GM21381 (cell line): Measurements from ENCODE around the gene GALC.
"Not testable (repeated sequence)": the region's sequence is repeated elsewhere in the genome, so short reads cannot be mapped to it uniquely, and the experiment has no call there.

ENCODE experiments used
- ATAC-seq: cut with Tn5 transposase; IDR thresholded peaks from one replicate; pipeline ENCODE4 v1.9.1; 2021; ENCODE audit warnings: mild to moderate bottlenecking, moderate library complexity; ENCODE audit not compliant: unreplicated experiment

The GALC gene

DNA sequence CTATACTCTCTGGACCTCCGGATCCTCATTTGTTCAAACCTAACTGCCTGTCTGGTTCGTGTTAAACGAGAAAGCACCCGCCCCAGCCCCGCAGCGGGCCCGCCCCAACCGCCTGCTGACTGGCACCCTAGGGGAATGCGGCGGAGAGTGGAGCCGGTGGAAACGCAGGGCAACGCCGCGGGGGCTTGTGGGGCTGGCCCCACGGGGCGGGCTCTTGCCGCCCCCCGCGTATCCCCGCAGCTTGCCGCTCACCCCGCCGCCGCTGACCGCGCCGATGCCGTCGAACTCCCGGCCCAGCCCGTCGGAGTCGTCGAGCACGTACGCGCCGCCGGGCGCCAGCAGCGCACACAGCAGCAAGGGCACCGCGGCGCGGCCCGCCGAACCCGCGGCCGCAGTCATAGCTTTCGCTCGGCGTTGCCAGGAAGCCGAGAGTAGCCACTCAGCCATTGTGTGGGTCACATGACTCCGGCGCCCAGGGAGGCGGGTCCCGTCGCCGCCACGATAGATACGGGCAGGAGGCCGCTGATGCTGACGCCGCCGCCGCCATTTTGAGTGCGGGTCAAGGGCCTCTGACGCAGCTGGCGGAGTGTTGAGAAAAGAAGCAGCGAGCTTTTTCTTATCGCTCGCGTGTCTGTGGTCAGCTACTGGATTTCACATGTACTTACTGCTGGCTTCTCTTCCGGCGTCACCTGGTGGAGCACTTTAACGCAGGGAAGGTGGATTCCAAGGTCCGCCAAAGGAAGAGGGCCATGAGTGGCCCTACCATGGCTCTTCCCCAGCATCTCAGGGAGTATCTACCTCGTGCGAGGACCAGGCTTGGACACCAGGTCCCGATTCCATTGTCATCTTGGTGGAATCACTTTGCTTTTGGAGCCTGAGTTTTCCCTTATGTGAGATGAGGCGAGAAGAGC, at the start of gene GALC:
TSS of gene GALC (minus strand) at position 465 of the 911 bp plus-strand sequence. CDS start at position 447, 18 bp downstream.
- peak; percentile 86 for ATAC-seq

DNA sequence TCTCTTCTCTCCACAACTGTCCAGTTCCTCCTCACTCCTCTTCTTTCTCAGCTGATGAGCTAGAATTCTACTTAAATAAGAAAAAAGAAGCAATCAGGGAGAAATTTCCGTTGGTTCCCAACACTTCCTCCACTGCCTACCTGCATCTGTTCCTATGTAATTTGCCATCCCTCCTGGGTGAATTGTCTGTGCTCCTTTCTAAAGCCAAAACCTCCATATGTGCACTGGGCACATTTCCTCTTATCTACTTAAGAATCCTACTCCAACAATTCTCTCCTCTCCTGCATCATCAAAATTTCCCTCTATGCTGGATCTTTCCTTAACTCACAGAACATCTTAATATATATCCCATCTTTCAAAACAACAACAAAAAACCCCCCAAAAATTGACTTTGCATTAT, 47.2 kb upstream of the GALC start:
- no peak for ATAC-seq

GRCh38 chr14:88039197-88039596, 46.2 kb upstream of the GALC start:
- no peak for ATAC-seq

DNA sequence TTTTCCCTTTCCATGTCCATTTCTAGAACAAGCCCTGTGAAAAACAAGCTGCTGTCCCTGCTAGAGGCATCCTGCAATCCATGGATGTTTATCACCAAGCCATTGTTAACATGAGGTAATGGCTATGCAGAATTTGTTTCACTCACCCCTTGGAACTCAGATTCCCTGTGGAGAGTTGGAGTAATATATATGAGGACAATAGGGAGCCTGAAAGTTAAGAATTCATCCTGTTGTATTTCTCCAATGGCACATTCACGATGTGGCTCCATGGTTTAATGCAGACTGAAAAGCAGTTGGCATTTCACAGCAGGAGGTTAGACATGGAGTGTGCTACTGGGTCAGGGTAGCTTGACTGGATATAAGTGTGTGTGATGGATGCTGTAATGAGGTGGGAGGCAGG, 44.3 kb upstream of the GALC start:
- no peak for ATAC-seq

DNA sequence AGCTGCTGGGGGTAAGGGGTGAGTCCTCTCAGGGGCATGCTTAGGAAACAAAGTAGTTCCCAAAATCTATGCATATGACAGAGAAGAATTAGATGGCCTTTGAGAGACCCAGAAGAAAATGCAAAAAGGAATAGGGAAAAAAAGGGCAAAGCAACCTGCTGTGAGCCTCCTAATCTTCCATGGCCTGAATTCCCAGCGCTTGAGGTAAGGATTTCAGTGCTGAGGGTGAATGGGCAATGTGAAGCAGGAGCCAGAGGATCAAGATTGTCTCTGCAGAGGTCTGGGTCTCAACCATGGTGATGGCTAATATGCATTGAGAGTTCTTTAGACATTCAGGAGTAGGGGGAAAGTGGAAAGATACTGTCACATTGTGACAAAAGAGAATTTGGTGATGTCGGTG, 43.4 kb upstream of the GALC start:
- no peak for ATAC-seq

GRCh38 chr14:88034076-88034475, 41.1 kb upstream of the GALC start:
- ATAC-seq = no peak

DNA sequence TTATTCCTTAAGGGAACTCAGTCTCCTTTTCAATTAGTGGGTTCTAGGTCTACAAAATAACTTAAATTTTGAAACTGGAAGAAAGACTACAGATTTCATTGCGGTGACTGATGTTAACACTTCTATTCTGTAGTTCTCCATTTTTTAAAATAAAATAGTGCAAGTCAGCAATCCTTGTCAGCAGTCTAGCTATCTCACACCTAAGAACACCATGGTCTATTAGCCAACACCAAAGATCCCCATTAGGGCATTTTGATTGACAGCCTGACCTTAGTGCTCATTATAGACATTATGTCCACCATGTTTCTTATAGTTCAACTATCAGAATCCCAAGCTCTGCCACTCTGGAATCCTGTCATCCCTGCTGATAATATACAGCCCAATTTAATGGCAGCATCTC, 39.4 kb upstream of the GALC start:
- ATAC-seq = no peak

- no peak for ATAC-seq
Observed at GRCh38 chr14:88030892-88031291, 37.9 kb upstream of the GALC start.

DNA sequence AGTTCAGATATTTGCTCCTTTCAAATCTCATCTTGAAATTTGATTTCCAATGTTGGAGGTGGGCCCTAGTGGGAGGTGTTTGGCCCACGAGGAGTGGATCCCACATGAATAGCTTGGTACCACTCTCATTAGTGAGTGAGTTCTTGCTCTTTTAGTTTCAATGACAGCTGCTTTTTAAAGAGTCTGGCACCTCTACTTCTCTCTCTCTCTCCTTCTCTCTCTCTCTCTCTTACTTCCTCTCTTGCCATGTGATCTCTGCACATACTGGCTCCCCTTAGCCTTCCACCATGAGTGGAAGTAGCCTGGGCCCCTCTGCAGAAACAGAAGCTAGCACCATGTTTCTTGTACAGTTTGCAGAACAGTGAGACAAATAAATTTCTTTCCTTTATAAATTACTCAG, 37.1 kb upstream of the GALC start:
- ATAC-seq = no peak

DNA sequence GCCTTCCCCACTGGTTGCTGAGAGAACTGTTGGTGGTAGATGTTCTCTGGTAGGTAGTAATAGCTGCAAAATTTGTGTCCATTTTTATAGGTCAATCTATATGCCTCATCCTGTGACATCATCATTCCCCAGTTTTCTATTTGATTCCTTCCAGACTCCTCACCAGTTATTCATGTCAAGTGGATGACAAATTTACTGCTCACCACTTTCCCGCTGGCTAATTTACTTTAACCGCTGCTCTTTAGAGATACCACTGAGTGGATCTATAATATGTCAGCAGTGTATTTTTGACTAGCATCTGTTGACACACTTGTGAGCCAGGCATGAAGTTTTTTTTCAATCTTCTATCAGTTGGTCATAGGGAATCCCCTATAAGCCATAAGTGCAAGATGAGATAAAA, 36.5 kb upstream of the GALC start:
- ATAC-seq = no peak

- ATAC-seq = peak; percentile 44
Observed at GRCh38 chr14:88026890-88027289, 33.9 kb upstream of the GALC start.

- no peak for ATAC-seq
Observed at GRCh38 chr14:88025313-88025712, 32.3 kb upstream of the GALC start.

DNA sequence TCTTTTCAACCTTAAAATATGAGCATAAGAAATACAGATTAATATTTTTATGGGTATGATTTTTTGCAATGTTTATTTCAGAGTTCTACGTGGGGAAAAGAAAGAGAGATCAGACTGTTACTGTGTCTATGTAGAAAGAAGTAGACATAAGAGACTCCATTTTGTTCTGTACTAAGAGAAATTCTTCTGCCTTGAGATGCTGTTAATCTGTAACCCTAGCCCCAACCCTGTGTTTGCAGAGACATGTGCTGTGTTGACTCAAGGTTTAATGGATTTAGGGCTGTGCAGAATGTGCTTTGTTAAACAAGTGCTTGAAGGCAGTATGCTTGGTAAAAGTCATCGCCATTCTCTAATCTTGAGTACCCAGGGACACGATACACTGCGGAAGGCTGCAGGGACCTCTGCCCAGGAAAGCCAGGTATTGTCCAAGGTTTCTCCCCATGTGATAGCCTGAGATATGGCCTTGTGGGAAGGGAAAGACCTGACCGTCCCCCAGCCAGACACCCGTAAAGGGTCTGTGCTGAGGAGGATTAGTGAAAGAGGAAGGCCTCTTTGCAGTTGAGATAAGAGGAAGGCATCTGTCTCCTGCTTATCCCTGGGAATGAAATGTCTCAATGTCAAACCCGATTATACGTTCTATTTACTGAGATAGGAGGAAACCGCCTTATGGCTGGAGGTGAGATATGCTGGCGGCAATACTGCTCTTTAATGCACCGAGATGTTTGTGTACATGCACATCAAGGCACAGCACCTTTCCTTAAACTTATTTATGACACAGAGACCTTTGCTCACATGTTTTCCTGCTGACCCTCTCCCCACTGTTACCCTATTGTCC, 31.5 kb upstream of the GALC start:
- not testable (repeated sequence) for ATAC-seq

DNA sequence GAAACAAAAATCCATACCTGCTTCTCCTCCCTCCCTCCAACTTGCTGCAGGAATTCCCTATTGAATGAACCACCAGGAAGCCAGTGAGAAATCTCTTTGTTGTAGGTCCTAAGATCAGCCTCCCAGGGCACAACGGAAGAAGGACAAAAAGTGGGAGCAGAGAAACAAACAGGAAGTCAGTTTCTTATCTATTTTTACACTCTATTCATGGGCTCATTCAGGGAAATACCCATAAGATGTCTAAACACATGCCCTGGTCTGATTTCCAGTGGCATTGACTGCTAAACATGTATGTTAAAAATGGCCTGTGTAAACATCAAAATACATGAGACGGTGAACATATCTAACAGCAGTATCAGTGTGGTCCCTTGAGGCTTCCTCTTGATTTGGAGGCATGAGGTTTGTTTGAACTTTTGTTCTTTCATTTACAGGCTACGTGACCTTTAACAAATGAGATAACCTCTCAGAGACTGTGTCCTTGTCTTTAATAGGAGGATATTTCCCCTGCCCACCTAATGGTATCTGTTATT, 30.7 kb upstream of the GALC start:
- no peak for ATAC-seq

- no peak for ATAC-seq
Observed at GRCh38 chr14:88017535-88017934, 24.6 kb upstream of the GALC start.

GRCh38 chr14:88016768-88017167, 23.8 kb upstream of the GALC start:
- no peak for ATAC-seq

- peak; percentile 81 for ATAC-seq
Observed at GRCh38 chr14:88013750-88014349, 20.9 kb upstream of the GALC start.

DNA sequence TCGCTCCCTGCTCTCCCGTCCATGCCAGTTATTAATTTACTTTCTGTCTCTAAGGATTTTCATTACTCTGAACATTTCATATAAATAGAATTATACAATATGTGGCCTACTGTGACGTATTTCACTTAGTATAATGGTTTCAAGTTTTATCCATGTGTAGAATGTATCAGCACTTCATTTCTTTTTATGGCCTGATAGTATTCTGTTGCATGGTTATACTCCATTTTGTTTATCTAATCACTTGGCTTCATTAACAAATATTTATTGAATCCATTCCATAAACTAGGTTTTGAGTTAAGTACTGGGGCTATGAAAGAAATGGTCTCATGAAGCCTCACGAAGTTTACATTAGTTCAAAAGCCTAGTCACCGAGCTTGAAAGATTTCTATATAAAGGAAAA, 19.5 kb upstream of the GALC start:
- no peak for ATAC-seq

DNA sequence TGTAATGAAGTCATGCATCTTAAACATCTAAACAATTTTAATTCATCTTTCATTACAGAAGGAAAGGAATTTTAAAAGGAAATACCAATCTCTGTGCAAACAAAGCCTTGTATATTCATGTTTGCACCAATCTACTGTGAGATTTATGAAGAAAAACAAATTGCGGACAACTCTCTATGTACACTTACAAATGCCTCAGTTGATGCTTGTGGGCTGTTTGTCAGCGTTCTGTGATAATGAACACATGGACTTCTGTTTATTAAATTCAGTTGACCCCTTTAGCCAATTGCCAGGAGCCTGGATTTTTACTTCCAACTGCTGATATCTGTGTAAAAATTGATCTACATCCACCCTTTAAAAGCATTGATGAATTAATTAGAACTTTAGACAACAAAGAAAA, 17.3 kb upstream of the GALC start:
- ATAC-seq = no peak

DNA sequence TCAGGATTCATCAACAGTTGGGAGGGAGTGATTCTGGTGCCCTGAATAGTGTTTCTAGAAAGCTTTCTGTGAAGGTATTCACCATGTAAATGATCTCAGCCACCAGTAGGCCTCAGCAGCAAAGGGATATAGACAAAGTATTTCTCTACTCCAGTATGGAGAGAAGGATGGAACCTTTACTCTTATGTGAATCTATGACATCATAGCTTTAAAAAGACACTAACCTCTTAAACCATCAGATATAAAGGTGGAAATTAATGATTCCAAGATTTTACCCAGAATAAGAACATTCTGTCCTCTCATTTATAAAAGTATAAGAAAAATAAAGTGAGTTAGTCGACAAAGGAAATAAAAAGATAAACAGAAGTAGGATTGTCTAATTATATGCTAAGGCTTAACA, 16.5 kb upstream of the GALC start:
- no peak for ATAC-seq

DNA sequence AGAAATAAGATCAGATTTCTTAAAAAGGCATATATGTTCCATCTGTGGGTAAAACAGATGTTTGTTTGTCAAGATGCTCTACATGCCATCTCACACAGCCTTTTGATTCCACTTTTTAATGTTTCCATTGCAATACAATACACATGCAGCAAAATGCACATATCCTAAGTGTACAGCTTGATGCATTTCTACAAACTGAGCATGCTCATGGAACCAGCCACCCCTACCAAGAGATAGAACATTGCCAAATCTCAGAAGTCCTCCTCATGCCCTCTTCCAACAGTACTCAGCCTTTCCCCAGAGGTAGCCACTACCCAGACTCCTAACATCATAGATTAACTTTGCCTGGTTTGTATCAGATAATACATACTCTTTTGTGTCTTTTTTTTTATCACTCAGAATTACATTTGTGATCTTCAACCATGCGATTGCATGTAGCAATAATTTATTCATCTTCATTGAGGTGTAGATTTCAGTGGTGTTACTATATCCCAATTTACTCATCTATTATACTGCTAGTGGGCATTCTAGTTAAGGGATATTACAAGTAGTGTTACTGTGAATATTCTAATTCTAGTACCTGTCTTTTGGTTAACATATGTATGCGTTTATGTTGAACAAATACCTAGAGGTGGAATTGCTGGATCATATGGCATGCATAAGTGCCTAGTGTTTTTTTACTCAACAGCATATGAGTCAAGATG, 15.2 kb upstream of the GALC start:
- ATAC-seq = no peak
